Measurements from ENCODE around the gene EMCN.

GRCh38 chr4:100366213-100366612 lies 151.6 kb downstream of the EMCN start:
- TF ChIP-seq POLR2AphosphoS5 (IDR thresholded peaks at IDR 0.05; ENCODE audit: low read depth, low read length): no peak
- no peak for TF ChIP-seq POLR2A (IDR thresholded peaks at IDR 0.05; ENCODE audit: low read depth, low read length)

All from GM12892 (cell line).